ENCODE measurements around the gene ADCYAP1R1. TPM values are rescaled to one million over a fixed set of nuclear protein-coding genes. Genes with fewer than 3 reads are reported as not detected.

ADCYAP1R1 gene
- total RNA-seq, 1 experiment from 2014 or later: 0.12 TPM

DNA sequence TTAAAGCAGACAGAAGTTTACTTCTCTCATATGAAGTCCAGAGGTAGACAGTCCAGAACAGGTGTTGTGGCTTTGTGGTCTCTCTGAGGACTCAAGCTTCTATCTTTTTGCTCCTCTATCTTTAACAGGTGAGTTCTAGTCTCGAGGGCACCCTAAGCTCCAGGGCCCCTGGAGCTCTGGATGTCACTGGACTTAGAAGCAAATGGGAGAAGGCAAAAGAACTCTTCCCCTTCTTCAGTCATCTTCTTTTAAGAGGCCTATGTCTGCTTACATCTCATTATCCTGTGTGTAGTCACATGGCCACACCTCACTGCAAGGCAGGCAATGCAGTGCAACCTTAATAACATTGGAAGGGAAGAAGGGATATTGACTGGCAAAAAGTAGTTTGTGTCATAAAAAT is 61.6 kb downstream of the ADCYAP1R1 start:
- Histone ChIP-seq H3K27ac (ENCODE audit: low read depth, low read length) (no peak overlapping the region), H3K9me2 (ENCODE audit: insufficient read depth) (no peaks in the 10 kb centered on the region), H2AFZ (ENCODE audit: low read depth, low read length, poor library complexity, severe bottlenecking) (no peak overlapping the region), H3K9ac (ENCODE audit: low read length) (no peak overlapping the region), H3K4me1 (ENCODE audit: control insufficient read depth in 1 of 2, insufficient read depth in 2 of 2, low read length in 2 of 2) (no peaks in the 10 kb centered on the region), H3K27me3 (ENCODE audit: insufficient read depth, low read length) (peaks cover 64% of the 10 kb centered on the region), H4K20me1 (ENCODE audit: insufficient read depth) (no peaks in the 10 kb centered on the region), H3K79me2 (ENCODE audit: insufficient read depth, low read length) (no peaks in the 10 kb centered on the region), H3K4me2 (ENCODE audit: low read length) (no peak overlapping the region), H3K36me3 (ENCODE audit: control insufficient read depth in 1 of 2, insufficient read depth in 2 of 2, low read length in 2 of 2) (no peaks in the 10 kb centered on the region), H3K9me3 (ENCODE audit: control insufficient read depth in 1 of 2, insufficient read depth in 1 of 2, low read depth in 1 of 2, low read length in 2 of 2) (no peaks in the 10 kb centered on the region), H3K4me3 (replicated peaks in 1 of 2; ENCODE audit: low read depth in 1 of 2, low read length in 2 of 2) (no peak overlapping the region)
- DNase-seq (ENCODE audit: low read depth, low spot score) (no peak), ATAC-seq (no peak)
- ChIA-PET RAD21 (ENCODE audit: low non-redundant PET in 1 of 2, low total read pairs in 2 of 2, uncharacterized antibody in 2 of 2, unreplicated experiment in 2 of 2) (no interaction called here), CTCF (interaction anchor here (1.1 to 1.7 kb wide), 2 partner anchors 9 to 130 kb away, joined by 3 to 4 read pairs; no protein-coding TSS in a partner anchor), POLR2A (no interaction called here)
- no TSS peak for BruUV-seq (replicated peaks)
- intact Hi-C loops (cut with micrococcal nuclease): no loop called here
- TF ChIP-seq SP1 (IDR thresholded peaks at IDR 0.05; ENCODE audit: low read depth): no peak
- TF ChIP-seq, protein P1, sequence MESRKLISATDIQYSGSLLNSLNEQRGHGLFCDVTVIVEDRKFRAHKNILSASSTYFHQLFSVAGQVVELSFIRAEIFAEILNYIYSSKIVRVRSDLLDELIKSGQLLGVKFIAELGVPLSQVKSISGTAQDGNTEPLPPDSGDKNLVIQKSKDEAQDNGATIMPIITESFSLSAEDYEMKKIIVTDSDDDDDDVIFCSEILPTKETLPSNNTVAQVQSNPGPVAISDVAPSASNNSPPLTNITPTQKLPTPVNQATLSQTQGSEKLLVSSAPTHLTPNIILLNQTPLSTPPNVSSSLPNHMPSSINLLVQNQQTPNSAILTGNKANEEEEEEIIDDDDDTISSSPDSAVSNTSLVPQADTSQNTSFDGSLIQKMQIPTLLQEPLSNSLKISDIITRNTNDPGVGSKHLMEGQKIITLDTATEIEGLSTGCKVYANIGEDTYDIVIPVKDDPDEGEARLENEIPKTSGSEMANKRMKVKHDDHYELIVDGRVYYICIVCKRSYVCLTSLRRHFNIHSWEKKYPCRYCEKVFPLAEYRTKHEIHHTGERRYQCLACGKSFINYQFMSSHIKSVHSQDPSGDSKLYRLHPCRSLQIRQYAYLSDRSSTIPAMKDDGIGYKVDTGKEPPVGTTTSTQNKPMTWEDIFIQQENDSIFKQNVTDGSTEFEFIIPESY (IDR thresholded peaks at IDR 0.05; ENCODE audit: extremely low read depth, insufficient replicate concordance, low read length): no peak
- no peak for TF ChIP-seq FOSL1 (IDR thresholded peaks at IDR 0.05; ENCODE audit: low read depth)
- TF ChIP-seq, protein P2, sequence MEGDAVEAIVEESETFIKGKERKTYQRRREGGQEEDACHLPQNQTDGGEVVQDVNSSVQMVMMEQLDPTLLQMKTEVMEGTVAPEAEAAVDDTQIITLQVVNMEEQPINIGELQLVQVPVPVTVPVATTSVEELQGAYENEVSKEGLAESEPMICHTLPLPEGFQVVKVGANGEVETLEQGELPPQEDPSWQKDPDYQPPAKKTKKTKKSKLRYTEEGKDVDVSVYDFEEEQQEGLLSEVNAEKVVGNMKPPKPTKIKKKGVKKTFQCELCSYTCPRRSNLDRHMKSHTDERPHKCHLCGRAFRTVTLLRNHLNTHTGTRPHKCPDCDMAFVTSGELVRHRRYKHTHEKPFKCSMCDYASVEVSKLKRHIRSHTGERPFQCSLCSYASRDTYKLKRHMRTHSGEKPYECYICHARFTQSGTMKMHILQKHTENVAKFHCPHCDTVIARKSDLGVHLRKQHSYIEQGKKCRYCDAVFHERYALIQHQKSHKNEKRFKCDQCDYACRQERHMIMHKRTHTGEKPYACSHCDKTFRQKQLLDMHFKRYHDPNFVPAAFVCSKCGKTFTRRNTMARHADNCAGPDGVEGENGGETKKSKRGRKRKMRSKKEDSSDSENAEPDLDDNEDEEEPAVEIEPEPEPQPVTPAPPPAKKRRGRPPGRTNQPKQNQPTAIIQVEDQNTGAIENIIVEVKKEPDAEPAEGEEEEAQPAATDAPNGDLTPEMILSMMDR (IDR thresholded peaks at IDR 0.05 in 2 of 3, conservative IDR thresholded peaks at IDR 0.05 in 1 of 3; ENCODE audit: borderline replicate concordance in 1 of 3, insufficient read depth in 1 of 3, low read depth in 2 of 3, low read length in 2 of 3): no peak
- no peak for TF ChIP-seq ZFX (IDR thresholded peaks at IDR 0.05)
- TF ChIP-seq POLR2A (IDR thresholded peaks at IDR 0.05; ENCODE audit: borderline replicate concordance, extremely low read depth, insufficient read depth, insufficient read length): no peak
- no peak for TF ChIP-seq EZH2phosphoT487 (IDR thresholded peaks at IDR 0.05; ENCODE audit: borderline replicate concordance)
- no peak for TF ChIP-seq SRF (IDR thresholded peaks at IDR 0.05; ENCODE audit: low read depth)
- TF ChIP-seq, protein P3, sequence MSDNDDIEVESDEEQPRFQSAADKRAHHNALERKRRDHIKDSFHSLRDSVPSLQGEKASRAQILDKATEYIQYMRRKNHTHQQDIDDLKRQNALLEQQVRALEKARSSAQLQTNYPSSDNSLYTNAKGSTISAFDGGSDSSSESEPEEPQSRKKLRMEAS (IDR thresholded peaks at IDR 0.05): no peak
- TF ChIP-seq CEBPB (IDR thresholded peaks at IDR 0.05; ENCODE audit: low read depth): no peak
- no peak for TF ChIP-seq EGR1 (IDR thresholded peaks at IDR 0.05; ENCODE audit: low read depth)

Measured in HCT116 (cell line).